Thyroid gland (tissue), 4 donors: ENCODE results near the gene ATXN1. TPM values are rescaled to one million over a fixed set of nuclear protein-coding genes. Genes with fewer than 3 reads are reported as not detected.
"Not testable (repeated sequence)": the region's sequence is repeated elsewhere in the genome, so short reads cannot be mapped to it uniquely, and the experiment has no call there.

Experiments
- DNase-seq, 2 donors: peaks; one replicate each; pipeline ENCODE4 v3.0.0-alpha.2; 2019
- H3K27ac ChIP-seq, 3 donors: fragments of 200-600 bp; sonication (generic); 1 replicate in 2 of 3; 2 replicates in 1 of 3; pipeline ENCODE4 v1.5.1; 2016 to 2019; ENCODE audit warnings: mild to moderate bottlenecking in 1 of 3, moderate library complexity in 1 of 3
- H3K27me3 ChIP-seq: fragments of 200-600 bp; sonication (generic); one replicate; pipeline ENCODE4 v1.5.1; 2019
- H3K36me3 ChIP-seq, 2 donors: fragments of 200-600 bp; sonication (generic); one replicate each; pipeline ENCODE4 v1.5.1; 2016 to 2019
- H3K4me1 ChIP-seq, 2 donors: fragments of 200-600 bp; sonication (generic); one replicate each; pipeline ENCODE4 v1.5.1; 2017 to 2019
- H3K4me3 ChIP-seq, 3 donors: fragments of 200-600 bp; sonication (generic); replicated peaks in 1 of 3; 1 replicate in 2 of 3; 2 replicates in 1 of 3; pipeline ENCODE4 v1.5.1; 2016; ENCODE audit warnings: mild to moderate bottlenecking in 1 of 3
- H3K9me3 ChIP-seq: fragments of 200-600 bp; sonication (generic); one replicate; pipeline ENCODE4 v1.5.1; 2017
- CTCF ChIP-seq, 6 experiments: fragments of 200-600 bp in 3 of 6; fragments of 450-650 bp in 3 of 6; sonication (generic) in 3 of 6; IDR thresholded peaks; one replicate each; pipeline ENCODE4 v1.5.1; 2016 to 2019; ENCODE audit warnings: antibody characterized with exemption in 6 of 6, mild to moderate bottlenecking in 2 of 6, inconsistent platforms in 1 of 6, moderate library complexity in 1 of 6
- POLR2A ChIP-seq, 2 donors: fragments of 450-650 bp; IDR thresholded peaks; one replicate each; pipeline ENCODE4 v1.6.1; 2017; ENCODE audit warnings: antibody characterized with exemption in 2 of 2, mild to moderate bottlenecking in 2 of 2, moderate library complexity in 1 of 2
- WGBS, 2 donors: methylation state at CpG; one replicate each; pipeline ENCODE4 v1.1.5; 2017; 5-methylcytosine and 5-hydroxymethylcytosine counted together
- intact Hi-C: fragments of 100-400 bp; cut with DNase I; formaldehyde crosslinking; loops from one replicate; pipeline ENCODE4 v1.15.1; 2023
- total RNA-seq, 4 donors: library from RNA; depleted of rRNA; stranded (reverse); fragments of >200 nt; gene quantifications; one replicate each; pipeline ENCODE4 v1.2.3, GENCODE V29; 2016

ATXN1 gene
- total RNA-seq, 4 donors from 2014 or later, result 62.1 to 88.1 (median 83.0) TPM

GRCh38 chr6:16272201-16272600 lies 489.1 kb downstream of the ATXN1 start:
- Histone ChIP-seq H3K27ac (no peak overlapping the region), H3K27me3 (no peaks in the 10 kb centered on the region), H3K36me3 (no peaks in the 10 kb centered on the region), H3K4me1 (peaks cover 0 to 2% of the 10 kb centered on the region in 2 donors), H3K4me3 (no peak overlapping the region), H3K9me3 (no peaks in the 10 kb centered on the region)
- intact Hi-C loops, result no loop called here
- 78 to 84% methylated on average over 1 of the region's 1 CpG for WGBS, 2 donors
- no peak for DNase-seq
- TF ChIP-seq POLR2A (IDR thresholded peaks at IDR 0.05), result no peak
- TF ChIP-seq CTCF (IDR thresholded peaks at IDR 0.05), result no peak

GRCh38 chr6:16271428-16271827 lies 489.8 kb downstream of the ATXN1 start:
- TF ChIP-seq POLR2A (IDR thresholded peaks at IDR 0.05) (no peak), CTCF (IDR thresholded peaks at IDR 0.05) (no peak)
- intact Hi-C loops, result no loop called here
- no peak for DNase-seq

GRCh38 chr6:16270178-16270794 lies 491.0 kb downstream of the ATXN1 start:
- H3K27me3 ChIP-seq, result no peaks in the 10 kb centered on the region
- H3K36me3 ChIP-seq, result no peaks in the 10 kb centered on the region
- H3K9me3 ChIP-seq, result no peaks in the 10 kb centered on the region
- no peak overlapping the region for H3K4me3 ChIP-seq
- intact Hi-C loops, result no loop called here
- no peak for DNase-seq
- H3K4me1 ChIP-seq, result no peaks in the 10 kb centered on the region
- TF ChIP-seq CTCF (IDR thresholded peaks at IDR 0.05) (no peak), POLR2A (IDR thresholded peaks at IDR 0.05) (no peak)
- 94 to 95% methylated on average over 5 of the region's 5 CpGs for WGBS, 2 donors
- no peak overlapping the region for H3K27ac ChIP-seq

More at GRCh38 chr6:16271428-16271827, 489.8 kb downstream of the ATXN1 start:
- Histone ChIP-seq H3K4me3 (no peak overlapping the region), H3K27ac (no peak overlapping the region), H3K27me3 (no peaks in the 10 kb centered on the region), H3K4me1 (no peaks in the 10 kb centered on the region), H3K9me3 (no peaks in the 10 kb centered on the region), H3K36me3 (no peaks in the 10 kb centered on the region)
- WGBS, 2 donors, result 95 to 96% methylated on average over 5 of the region's 5 CpGs

GRCh38 chr6:16269442-16270070 lies 491.7 kb downstream of the ATXN1 start:
- H3K9me3 ChIP-seq, H3K4me3 ChIP-seq, H3K4me1 ChIP-seq, H3K27ac ChIP-seq, intact Hi-C loops, H3K36me3 ChIP-seq, DNase-seq, H3K27me3 ChIP-seq: not testable (repeated sequence)
- 88 to 98% methylated on average over 7 of the region's 7 CpGs for WGBS, 2 donors

GRCh38 chr6:16267428-16268263 lies 493.6 kb downstream of the ATXN1 start:
- no peak for DNase-seq
- H3K36me3 ChIP-seq, result no peaks in the 10 kb centered on the region
- H3K9me3 ChIP-seq, result no peaks in the 10 kb centered on the region
- no peak for TF ChIP-seq POLR2A (IDR thresholded peaks at IDR 0.05)
- H3K4me3 ChIP-seq, result no peak overlapping the region
- 94 to 95% methylated on average over 19 to 22 of the region's 23 CpGs for WGBS, 2 donors
- intact Hi-C loops, result no loop called here
- H3K27ac ChIP-seq, result no peak overlapping the region
- H3K27me3 ChIP-seq, result no peaks in the 10 kb centered on the region
- no peaks in the 10 kb centered on the region for H3K4me1 ChIP-seq
